ENCODE results near the gene GM2A.

Gene GM2A

GRCh38 chr5:151252762-151253604 is at the start of gene GM2A:
Gene GM2A (plus strand): TSS chr5:151253185. CDS start chr5:151253217, 32 bp downstream.
- peak; percentile 98 for DNase-seq (ENCODE audit: extremely low read depth, low read depth)
- TF ChIP-seq CTCF (IDR thresholded peaks at IDR 0.05; ENCODE audit: low read depth, low read length), result no peak

GRCh38 chr5:151204051-151204450 is 48.9 kb upstream of the GM2A start:
- TF ChIP-seq CTCF (IDR thresholded peaks at IDR 0.05; ENCODE audit: low read depth, low read length), result no peak
- no peak for DNase-seq (ENCODE audit: extremely low read depth, low read depth)

- DNase-seq (ENCODE audit: extremely low read depth, low read depth), result no peak
Measured at GRCh38 chr5:151205411-151205810, 47.6 kb upstream of the GM2A start.

GRCh38 chr5:151208481-151208914 is 44.5 kb upstream of the GM2A start:
- DNase-seq (ENCODE audit: extremely low read depth, low read depth), result no peak
- TF ChIP-seq CTCF (IDR thresholded peaks at IDR 0.05; ENCODE audit: low read depth, low read length), result no peak

More at GRCh38 chr5:151205411-151205810, 47.6 kb upstream of the GM2A start:
- TF ChIP-seq CTCF (IDR thresholded peaks at IDR 0.05; ENCODE audit: low read depth, low read length), result no peak

GRCh38 chr5:151212406-151212798 is 40.6 kb upstream of the GM2A start:
- TF ChIP-seq CTCF (IDR thresholded peaks at IDR 0.05; ENCODE audit: low read depth, low read length), result no peak
- DNase-seq (ENCODE audit: extremely low read depth, low read depth), result no peak

GRCh38 chr5:151213803-151214613 is 39.0 kb upstream of the GM2A start:
- no peak for TF ChIP-seq CTCF (IDR thresholded peaks at IDR 0.05; ENCODE audit: low read depth, low read length)
- DNase-seq (ENCODE audit: extremely low read depth, low read depth), result no peak
